ACC112 (cell line): Measurements from ENCODE around the gene NRSN2.
"Not testable (repeated sequence)": the region's sequence is repeated elsewhere in the genome, so short reads cannot be mapped to it uniquely, and the experiment has no call there.

ENCODE experiments used
- H2AFZ ChIP-seq: fragments of 200-600 bp; sonication (generic); one replicate; pipeline ENCODE4 v1.6.0; 2017; ENCODE audit warnings: antibody characterized with exemption, low read length; ENCODE audit not compliant: unreplicated experiment
- H3K27ac ChIP-seq: fragments of 200-600 bp; sonication (generic); 2 replicates; pipeline ENCODE4 v1.5.1; 2014; ENCODE audit warnings: low read depth, mild to moderate bottlenecking, antibody characterized with exemption, low read length, moderate library complexity
- H3K27me3 ChIP-seq: fragments of 200-600 bp; sonication (generic); 2 replicates; pipeline ENCODE4 v1.6.1; 2014; ENCODE audit warnings: mild to moderate bottlenecking, antibody characterized with exemption, low read length, moderate library complexity, mixed read lengths; ENCODE audit not compliant: insufficient read depth
- H3K36me3 ChIP-seq: fragments of 200-600 bp; sonication (generic); 2 replicates; pipeline ENCODE4 v1.6.1; 2016; ENCODE audit warnings: mild to moderate bottlenecking, antibody characterized with exemption, low read length, moderate library complexity, mixed read lengths; ENCODE audit not compliant: insufficient read depth
- H3K4me1 ChIP-seq: fragments of 200-600 bp; sonication (generic); one replicate; pipeline ENCODE4 v1.6.1; 2016; ENCODE audit warnings: low read length, mixed read lengths; ENCODE audit not compliant: insufficient read depth, unreplicated experiment, control insufficient read depth
- H3K4me3 ChIP-seq: fragments of 200-600 bp; sonication (generic); 2 replicates; pipeline ENCODE4 v1.5.1; 2014; ENCODE audit warnings: mild to moderate bottlenecking, low read depth, low read length
- H3K79me2 ChIP-seq: fragments of 200-600 bp; sonication (generic); one replicate; pipeline ENCODE4 v1.6.0; 2016; ENCODE audit warnings: low read length; ENCODE audit not compliant: control insufficient read depth, unreplicated experiment, insufficient read depth

The NRSN2 gene

DNA sequence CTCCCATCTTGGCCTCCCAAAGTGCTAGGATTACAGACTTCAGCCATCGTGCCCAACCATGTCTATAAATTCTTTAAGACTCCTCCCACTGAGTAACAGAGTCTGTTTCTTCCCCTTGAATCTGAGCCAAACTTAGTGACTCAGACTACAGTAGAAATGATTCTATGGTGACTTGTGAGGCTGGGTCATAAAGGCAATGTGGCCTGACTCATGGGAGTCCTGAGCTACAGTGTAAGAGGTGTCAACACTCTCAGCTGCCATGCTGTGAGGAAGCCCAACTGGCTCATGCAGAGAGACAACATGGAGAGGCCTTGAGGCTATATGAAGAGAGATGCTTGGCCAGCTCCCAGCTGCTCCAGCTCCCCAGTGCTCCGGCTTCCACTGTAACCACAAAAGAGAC is 5.2 kb upstream of the NRSN2 start:
- H3K27ac ChIP-seq = peak overlapping the region; percentile 15; the same call in 1 of the 2 replicates
- H3K4me1 ChIP-seq = peaks cover 4% of the 10 kb centered on the region
- H3K27me3 ChIP-seq = no peaks in the 10 kb centered on the region
- no peak overlapping the region for H2AFZ ChIP-seq
- no peak overlapping the region for H3K4me3 ChIP-seq
- H3K36me3 ChIP-seq = 0 out of 2 replicates have a peak, but pooled peaks cover 3% of the 10 kb centered on the region
- H3K79me2 ChIP-seq = no peaks in the 10 kb centered on the region

- no peaks in the 10 kb centered on the region for H3K79me2 ChIP-seq
- no peaks in the 10 kb centered on the region for H3K27me3 ChIP-seq
- H2AFZ ChIP-seq = no peak overlapping the region
- no peak overlapping the region for H3K4me3 ChIP-seq
- H3K4me1 ChIP-seq = peaks cover 4% of the 10 kb centered on the region
- H3K27ac ChIP-seq = no peak overlapping the region
- H3K36me3 ChIP-seq = 0 out of 2 replicates have a peak, but pooled peaks cover 3% of the 10 kb centered on the region
Observed at GRCh38 chr20:343107-343506, 3.8 kb upstream of the NRSN2 start.

DNA sequence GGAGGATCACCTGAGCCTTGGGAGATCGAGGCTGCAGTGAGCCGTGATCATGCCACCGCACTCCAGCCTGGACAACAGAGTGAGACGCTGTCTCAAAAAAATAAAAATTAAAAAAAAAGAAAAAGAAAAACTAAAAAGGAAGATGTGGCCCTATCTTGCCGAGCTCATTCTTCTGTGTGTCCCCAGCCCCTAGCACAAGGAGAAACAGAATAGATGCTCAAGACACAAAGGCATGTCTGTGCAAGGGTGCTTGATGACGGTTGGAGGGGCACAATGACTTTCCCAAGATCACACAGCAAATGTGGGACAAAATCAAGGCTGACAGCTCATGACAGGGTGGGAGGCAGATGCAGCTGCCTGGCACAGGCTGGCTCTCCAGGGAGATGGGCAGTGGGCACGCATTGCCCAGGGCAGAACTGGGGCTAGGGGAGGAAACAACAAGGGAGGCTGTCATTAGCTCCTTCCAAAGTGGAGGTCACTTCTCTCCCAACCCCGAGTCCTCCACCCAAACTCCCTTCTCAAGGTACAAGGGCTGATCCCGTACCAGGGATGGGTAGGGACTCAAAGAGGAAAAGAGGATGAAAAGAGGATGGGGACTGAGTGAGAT is 775 bp upstream of the NRSN2 start:
- peak overlapping the region; percentile 95 for H3K4me3 ChIP-seq
- peaks cover 6% of the 10 kb centered on the region for H3K79me2 ChIP-seq
- H3K27ac ChIP-seq = peak overlapping the region; percentile 87
- H2AFZ ChIP-seq = peak overlapping the region; percentile 93
- H3K4me1 ChIP-seq = peaks cover 8% of the 10 kb centered on the region
- H3K36me3 ChIP-seq = 0 out of 2 replicates have a peak, but pooled peaks cover 3% of the 10 kb centered on the region
- H3K27me3 ChIP-seq = no peaks in the 10 kb centered on the region

GRCh38 chr20:347317-347639 is 367 bp downstream of the NRSN2 start:
- Histone ChIP-seq H3K4me3 (peak overlapping the region; percentile 95), H3K36me3 (0 out of 2 replicates have a peak, but pooled peaks cover 3% of the 10 kb centered on the region), H3K27me3 (no peaks in the 10 kb centered on the region), H3K4me1 (peaks cover 8% of the 10 kb centered on the region), H2AFZ (no peak overlapping the region), H3K79me2 (peaks cover 6% of the 10 kb centered on the region), H3K27ac (peak overlapping the region; percentile 87)

DNA sequence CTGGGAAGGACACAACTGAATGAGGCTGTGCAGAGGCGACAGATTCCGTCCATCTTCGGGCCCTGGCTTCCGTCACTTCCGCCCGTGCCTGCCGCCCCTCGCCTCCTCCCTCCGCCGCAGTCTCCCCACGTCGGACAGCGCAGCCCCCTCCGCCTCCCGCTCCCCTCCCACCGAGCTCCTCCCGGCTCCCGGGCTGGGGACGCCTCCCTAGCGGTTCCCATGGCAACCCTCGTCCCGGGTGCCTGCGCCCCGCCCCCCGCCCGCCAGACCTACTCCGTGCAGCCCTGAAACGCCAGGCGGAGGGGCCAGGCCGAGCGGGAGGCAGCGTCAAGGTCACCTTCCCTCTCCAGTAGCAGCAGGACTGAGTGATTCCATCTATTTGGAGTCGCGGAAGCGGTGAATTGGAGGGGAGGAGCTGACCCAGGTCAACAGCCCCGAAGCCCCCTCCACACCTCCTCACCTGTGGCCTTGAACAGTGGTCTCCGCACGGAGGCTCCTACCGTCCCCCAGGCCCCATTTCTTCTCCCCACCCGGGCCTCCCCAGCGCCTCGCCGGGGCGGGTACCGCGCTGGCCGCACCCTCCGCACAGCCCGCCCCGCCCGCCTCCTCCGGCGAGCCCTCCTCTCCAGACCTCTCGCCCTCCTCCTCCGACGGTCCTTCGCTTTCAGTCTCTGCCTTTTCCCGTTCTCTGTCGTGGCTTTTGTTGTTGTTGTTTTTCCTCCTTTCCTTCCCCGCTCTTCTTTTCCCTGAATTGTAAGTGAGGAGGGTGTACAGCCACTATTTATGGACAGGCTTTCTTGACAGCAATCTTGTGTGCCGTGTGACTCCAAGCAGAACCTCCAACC is 951 bp downstream of the NRSN2 start:
- H3K27ac ChIP-seq = peak overlapping the region; percentile 87
- H3K4me1 ChIP-seq = peaks cover 8% of the 10 kb centered on the region
- no peaks in the 10 kb centered on the region for H3K27me3 ChIP-seq
- H3K36me3 ChIP-seq = 0 out of 2 replicates have a peak, but pooled peaks cover 3% of the 10 kb centered on the region
- peak overlapping the region; percentile 95 for H3K4me3 ChIP-seq
- peaks cover 6% of the 10 kb centered on the region for H3K79me2 ChIP-seq
- no peak overlapping the region for H2AFZ ChIP-seq

- H3K79me2 ChIP-seq = peaks cover 6% of the 10 kb centered on the region
- H3K4me1 ChIP-seq = peaks cover 8% of the 10 kb centered on the region
- H3K4me3 ChIP-seq = peak overlapping the region; percentile 95; the same call in 1 of the 2 replicates
- H2AFZ ChIP-seq = no peak overlapping the region
- no peaks in the 10 kb centered on the region for H3K27me3 ChIP-seq
- no peak overlapping the region for H3K27ac ChIP-seq
- 0 out of 2 replicates have a peak, but pooled peaks cover 2% of the 10 kb centered on the region for H3K36me3 ChIP-seq
Observed at GRCh38 chr20:348972-349841, 2.3 kb downstream of the NRSN2 start.

GRCh38 chr20:353166-353565 is 6.3 kb downstream of the NRSN2 start:
- H3K27me3 ChIP-seq = no peaks in the 10 kb centered on the region
- H2AFZ ChIP-seq = no peak overlapping the region
- H3K79me2 ChIP-seq = peaks cover 6% of the 10 kb centered on the region
- no peak overlapping the region for H3K27ac ChIP-seq
- no peak overlapping the region for H3K4me3 ChIP-seq
- no peaks in the 10 kb centered on the region for H3K36me3 ChIP-seq
- H3K4me1 ChIP-seq = peaks cover 4% of the 10 kb centered on the region

- H2AFZ ChIP-seq = no peak overlapping the region
- H3K4me3 ChIP-seq = no peak overlapping the region
- no peaks in the 10 kb centered on the region for H3K79me2 ChIP-seq
- no peaks in the 10 kb centered on the region for H3K27me3 ChIP-seq
- H3K4me1 ChIP-seq = no peaks in the 10 kb centered on the region
- H3K36me3 ChIP-seq = no peaks in the 10 kb centered on the region
- no peak overlapping the region for H3K27ac ChIP-seq
Observed at GRCh38 chr20:354298-354977, 7.5 kb downstream of the NRSN2 start.

- not testable (repeated sequence) for H2AFZ ChIP-seq, H3K79me2 ChIP-seq, H3K4me1 ChIP-seq, H3K36me3 ChIP-seq, H3K4me3 ChIP-seq, H3K27me3 ChIP-seq, H3K27ac ChIP-seq
Observed at GRCh38 chr20:356154-356553, 9.2 kb downstream of the NRSN2 start.

GRCh38 chr20:356745-357144 is 9.8 kb downstream of the NRSN2 start:
- Histone ChIP-seq H3K36me3 (no peaks in the 10 kb centered on the region), H2AFZ (no peak overlapping the region), H3K4me1 (peaks cover 3% of the 10 kb centered on the region), H3K27ac (no peak overlapping the region), H3K4me3 (no peak overlapping the region), H3K79me2 (no peaks in the 10 kb centered on the region), H3K27me3 (no peaks in the 10 kb centered on the region)
